Left lung (tissue), 10 donors: ENCODE results near the gene RSPH6A. TPM values are rescaled to one million over a fixed set of nuclear protein-coding genes. Genes with fewer than 3 reads are reported as not detected.

Experiments
- ATAC-seq: fragments of 200-7000 bp; cut with Tn5 transposase; one replicate; pipeline ENCODE4 v1.9.1; 2020; ENCODE audit warnings: moderate library complexity
- DNase-seq, 4 donors: peaks; one replicate each; pipeline ENCODE4 v3.0.0-alpha.2; 2013 to 2020
- H3K27ac ChIP-seq, 2 donors: fragments of 200-600 bp; sonication (generic) in 1 of 2; one replicate each; pipeline versions ENCODE4 v1.5.0 to v1.8.0; 2020 to 2021
- H3K27me3 ChIP-seq, 2 donors: fragments of 200-600 bp; sonication (generic) in 1 of 2; one replicate each; pipeline versions ENCODE4 v1.5.0 to v1.8.0; 2020 to 2021
- H3K36me3 ChIP-seq, 2 donors: fragments of 200-600 bp; sonication (generic) in 1 of 2; one replicate each; pipeline versions ENCODE4 v1.5.0 to v1.8.0; 2020 to 2021
- H3K4me1 ChIP-seq, 2 donors: fragments of 200-600 bp; one replicate each; pipeline ENCODE4 v1.8.0; 2021
- H3K4me3 ChIP-seq, 2 donors: fragments of 200-600 bp; sonication (generic) in 1 of 2; one replicate each; pipeline versions ENCODE4 v1.5.0 to v1.8.0; 2020 to 2021; ENCODE audit warnings: mild to moderate bottlenecking in 1 of 2
- H3K9me3 ChIP-seq, 2 donors: fragments of 200-600 bp; sonication (generic) in 1 of 2; one replicate each; pipeline versions ENCODE4 v1.5.0 to v1.8.0; 2020 to 2021
- CTCF ChIP-seq, 2 donors: fragments of 200-600 bp; sonication (generic) in 1 of 2; IDR thresholded peaks; one replicate each; pipeline versions ENCODE4 v1.5.0 to v1.8.0; 2021; ENCODE audit warnings: antibody characterized with exemption in 2 of 2
- intact Hi-C, 2 donors: fragments of 100-400 bp; cut with DNase I; formaldehyde crosslinking; loops; one replicate each; pipeline versions ENCODE4 v1.11.2 to v1.14.2; 2022
- polyA plus RNA-seq, 6 donors: library from polyadenylated mRNA; unstranded; fragments of 120-200 nt; gene quantifications; one replicate each; pipeline ENCODE4 v1.2.1, GENCODE V29; 2013; ENCODE audit not compliant: insufficient read length in 6 of 6
- total RNA-seq, 2 donors: library from RNA; stranded (reverse); fragmentation: NEBNext Ultra II Directional; extraction: Animal tissue kit (Norgen Biotek cat#: 25700); gene quantifications; one replicate each; pipeline ENCODE4 v1.2.1, GENCODE V29; 2021
- donor health status: DM: no; HTN: yes; CAD: no.
- donor health status: DM: no; HTN: no; CAD: no.

RSPH6A gene
- total and polyA plus RNA-seq, 8 donors = 0.09 to 0.13 TPM; not detected in 6

GRCh38 chr19:45780448-45781213 lies 34.5 kb downstream of the RSPH6A start:
- H3K27ac ChIP-seq = no peak overlapping the region
- TF ChIP-seq CTCF (IDR thresholded peaks at IDR 0.05) = no peak
- ATAC-seq (no peak), DNase-seq (no peak)
- H3K4me1 ChIP-seq = peaks cover 11 to 42% of the 10 kb centered on the region in 2 donors
- intact Hi-C loops = no loop called here
- H3K36me3 ChIP-seq = peaks cover 0 to 25% of the 10 kb centered on the region in 2 donors
- peak overlapping the region in 1 of 2 donors; percentile 35 for H3K4me3 ChIP-seq
- peaks cover 0 to 96% of the 10 kb centered on the region in 2 donors for H3K27me3 ChIP-seq
- H3K9me3 ChIP-seq = no peaks in the 10 kb centered on the region

- Histone ChIP-seq H3K27ac (no peak overlapping the region), H3K4me3 (no peak overlapping the region), H3K9me3 (no peaks in the 10 kb centered on the region), H3K36me3 (peaks cover 0 to 20% of the 10 kb centered on the region in 2 donors), H3K27me3 (peaks cover 0 to 92% of the 10 kb centered on the region in 2 donors), H3K4me1 (peaks cover 11 to 42% of the 10 kb centered on the region in 2 donors)
- ATAC-seq = no peak
- no peak for TF ChIP-seq CTCF (IDR thresholded peaks at IDR 0.05)
- intact Hi-C loops = no loop called here
- no peak for DNase-seq
These were observed 35.0 kb downstream of the RSPH6A start for GRCh38 chr19:45780146-45780447.

GRCh38 chr19:45779231-45780145 lies 35.6 kb downstream of the RSPH6A start:
- Histone ChIP-seq H3K4me1 (peaks cover 11 to 42% of the 10 kb centered on the region in 2 donors), H3K36me3 (peaks cover 0 to 25% of the 10 kb centered on the region in 2 donors), H3K4me3 (peak overlapping the region in 1 of 2 donors; percentile 7), H3K27me3 (peaks cover 0 to 92% of the 10 kb centered on the region in 2 donors), H3K27ac (no peak overlapping the region), H3K9me3 (no peaks in the 10 kb centered on the region)
- intact Hi-C loops = no loop called here
- peak; percentile 54 to 63 for TF ChIP-seq CTCF (IDR thresholded peaks at IDR 0.05)
- peak in 3 of 4 donors; percentile 73 to 92 (median 81) for DNase-seq
- peak; percentile 89 for ATAC-seq

GRCh38 chr19:45778010-45778661 lies 37.0 kb downstream of the RSPH6A start:
- H3K4me3 ChIP-seq = no peak overlapping the region
- intact Hi-C loops = no loop called here
- H3K36me3 ChIP-seq = peaks cover 0 to 29% of the 10 kb centered on the region in 2 donors
- ATAC-seq = no peak
- H3K9me3 ChIP-seq = no peaks in the 10 kb centered on the region
- peaks cover 8 to 37% of the 10 kb centered on the region in 2 donors for H3K4me1 ChIP-seq
- TF ChIP-seq CTCF (IDR thresholded peaks at IDR 0.05) = no peak
- H3K27me3 ChIP-seq = peaks cover 0 to 92% of the 10 kb centered on the region in 2 donors
- DNase-seq = peak in 1 of 4 donors; percentile 63
- no peak overlapping the region for H3K27ac ChIP-seq
